GM12865 (cell line): Measurements from ENCODE around the gene ALDH1A3.

ENCODE experiments used
- DNase-seq: peaks from one replicate; pipeline ENCODE4 v3.0.0; 2010; ENCODE audit warnings: low read depth
- H3K4me3 ChIP-seq: 2 replicates; pipeline ENCODE4 v1.5.1; 2011; ENCODE audit warnings: mild to moderate bottlenecking, low read depth, low read length, control low read depth
- CTCF ChIP-seq: IDR thresholded peaks from 2 replicates; pipeline ENCODE4 v1.5.1; 2011; ENCODE audit warnings: low read length, control low read depth, low read depth, inconsistent platforms; ENCODE audit not compliant: insufficient read depth; ENCODE audit errors: missing control alignments

The ALDH1A3 gene

GRCh38 chr15:100836501-100836900, 43.1 kb upstream of the ALDH1A3 start:
- no peak overlapping the region for H3K4me3 ChIP-seq
- no peak for DNase-seq
- TF ChIP-seq CTCF = no peak

- no peak for TF ChIP-seq CTCF
Measured at GRCh38 chr15:100841426-100841825, 38.2 kb upstream of the ALDH1A3 start.

GRCh38 chr15:100842756-100843730, 36.6 kb upstream of the ALDH1A3 start:
- DNase-seq = no peak
- H3K4me3 ChIP-seq = no peak overlapping the region
- TF ChIP-seq CTCF = no peak

More at GRCh38 chr15:100841426-100841825, 38.2 kb upstream of the ALDH1A3 start:
- no peak overlapping the region for H3K4me3 ChIP-seq
- no peak for DNase-seq

- no peak for DNase-seq
- no peak for TF ChIP-seq CTCF
- H3K4me3 ChIP-seq = no peak overlapping the region
Measured at GRCh38 chr15:100844167-100844566, 35.5 kb upstream of the ALDH1A3 start.

DNA sequence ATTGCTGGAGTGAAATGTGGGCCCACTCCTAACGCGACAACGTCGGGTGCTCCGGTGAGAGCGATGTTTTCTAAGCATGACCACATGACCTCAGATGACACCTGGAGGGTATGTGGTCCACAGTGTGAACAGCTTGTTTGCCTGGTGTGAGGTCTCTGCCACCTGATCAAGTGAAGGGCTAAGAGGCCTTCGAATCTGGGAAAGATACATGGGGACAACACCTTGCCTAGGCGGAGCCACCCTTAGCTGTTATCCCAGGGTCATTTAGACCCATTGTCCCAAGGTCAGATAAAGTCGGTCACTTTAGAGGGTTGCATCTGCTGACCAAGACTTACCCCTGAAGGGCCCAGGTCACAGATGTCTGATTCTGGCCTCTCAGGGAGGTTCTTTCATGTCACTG, 34.9 kb upstream of the ALDH1A3 start:
- no peak for DNase-seq
- TF ChIP-seq CTCF = no peak
- no peak overlapping the region for H3K4me3 ChIP-seq

- DNase-seq = no peak
- no peak for TF ChIP-seq CTCF
- no peak overlapping the region for H3K4me3 ChIP-seq
Measured at GRCh38 chr15:100847194-100847593, 32.4 kb upstream of the ALDH1A3 start.
